ENCODE data around the gene OTOP2.
"Not testable (repeated sequence)": the region's sequence is repeated elsewhere in the genome, so short reads cannot be mapped to it uniquely, and the experiment has no call there.

Gene OTOP2

GRCh38 chr17:74977802-74978201 lies 53.7 kb downstream of the OTOP2 start:
- no peak for FAIRE-seq

- no peak for FAIRE-seq
Measured at GRCh38 chr17:74978240-74978639, 54.2 kb downstream of the OTOP2 start.

- no peak for FAIRE-seq
Measured at GRCh38 chr17:74979408-74980146, 55.5 kb downstream of the OTOP2 start.

DNA sequence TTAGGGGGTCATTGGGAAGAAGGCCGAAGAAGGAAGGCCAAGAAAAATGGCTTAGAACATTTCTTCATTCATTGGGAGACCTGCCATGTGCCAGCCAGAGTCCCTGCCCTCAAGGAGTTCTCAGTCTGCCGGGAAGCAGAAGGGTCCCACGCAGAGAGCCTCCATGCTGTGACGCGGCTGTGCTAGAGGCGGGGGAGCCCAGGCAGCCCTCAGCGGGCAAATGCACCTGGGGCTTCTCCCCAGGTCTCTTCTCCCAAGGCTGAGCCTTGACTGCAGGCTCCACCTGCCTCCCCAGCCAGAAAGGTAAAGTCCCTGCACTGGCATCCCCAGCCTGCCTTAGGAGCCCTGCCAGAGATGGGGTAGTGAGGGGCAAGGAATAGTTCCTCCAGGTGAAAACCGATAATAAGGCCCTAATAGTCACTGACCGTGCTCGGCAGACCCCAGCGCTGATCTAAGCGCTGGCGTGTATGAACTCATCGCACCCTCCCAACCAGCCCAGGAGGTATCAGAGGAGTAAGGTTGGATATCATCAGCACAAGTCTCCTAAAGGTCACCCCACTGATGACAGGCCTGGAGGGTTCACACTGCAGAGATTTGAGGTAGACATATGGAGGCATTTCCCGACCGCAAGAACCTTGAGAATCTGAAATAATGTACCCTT lies 57.4 kb downstream of the OTOP2 start:
- FAIRE-seq = no peak

DNA sequence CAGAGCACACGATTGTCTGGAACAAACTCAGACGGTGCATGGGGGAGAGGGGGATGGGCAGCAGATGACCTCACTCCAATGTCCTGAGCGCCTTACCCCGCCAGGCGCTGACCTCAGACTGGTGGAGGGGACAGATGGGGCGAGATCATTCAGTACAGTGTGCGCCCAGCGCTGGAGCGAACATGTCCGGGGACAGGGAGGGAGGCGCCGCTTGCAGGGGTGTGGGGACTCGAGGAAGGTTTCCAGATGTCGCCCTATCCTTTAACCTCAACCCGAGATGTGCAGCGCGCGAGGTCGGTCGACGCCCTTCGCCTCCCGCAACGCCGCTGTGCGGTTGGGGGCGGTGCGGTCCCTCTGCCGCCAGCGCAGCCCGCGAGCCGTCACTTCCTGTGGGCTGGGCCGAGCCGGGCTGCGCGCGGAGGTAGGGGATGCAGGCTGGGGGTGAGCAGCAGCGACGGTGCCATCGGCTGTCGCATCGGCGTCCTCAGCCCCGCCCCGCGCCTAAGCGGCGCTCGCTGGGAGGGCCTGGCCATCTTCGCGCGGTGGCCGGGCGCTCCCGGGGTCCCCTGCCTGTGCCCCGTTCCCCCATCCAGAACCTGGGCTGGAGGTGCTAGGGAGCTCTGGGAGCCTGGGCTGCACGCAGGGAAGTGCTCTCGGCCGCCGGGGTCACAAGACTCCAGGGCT lies 58.0 kb downstream of the OTOP2 start:
- FAIRE-seq = no peak

- FAIRE-seq = not testable (repeated sequence)
Measured at GRCh38 chr17:74982663-74983313, 58.7 kb downstream of the OTOP2 start.
